ENCODE results near the gene KMO. TPM values are rescaled to one million over a fixed set of nuclear protein-coding genes. Genes with fewer than 3 reads are reported as not detected.

Gene KMO
- total and polyA plus RNA-seq, 2 of the 13 experiments (the other 11 are each of a cell fraction or from before 2014, with no cell fraction given) = 0.01 TPM; not detected in 1

GRCh38 chr1:241531195-241532161, 700 bp upstream of the KMO start (continued):
- TF ChIP-seq HMGXB4 (CRISPR knock-in tag; IDR thresholded peaks at IDR 0.05; ENCODE audit: borderline replicate concordance in 1 of 2, low read depth in 1 of 2) (peak; percentile 68 to 79; a peak in 3 of 4 replicates), ZNF503 (CRISPR knock-in tag; IDR thresholded peaks at IDR 0.05) (no peak), CBFB (CRISPR knock-in tag; IDR thresholded peaks at IDR 0.05) (no peak), PCBP2 (optimal IDR thresholded peaks at IDR 0.05; ENCODE audit: low read depth, low read length, poor library complexity, severe bottlenecking) (no peak), ZNF430 (CRISPR knock-in tag; IDR thresholded peaks at IDR 0.05) (no peak), FOXK1 (CRISPR knock-in tag; IDR thresholded peaks at IDR 0.05; ENCODE audit: borderline replicate concordance, low read depth) (no peak), GATAD1 (CRISPR knock-in tag; IDR thresholded peaks at IDR 0.05) (0 out of 2 replicates have a peak, but pooled peaks have one; percentile 13), ZNF709 (CRISPR knock-in tag; IDR thresholded peaks at IDR 0.05) (no peak), SOX13 (IDR thresholded peaks at IDR 0.05) (no peak), SOX13 (CRISPR knock-in tag; conservative IDR thresholded peaks at IDR 0.05 in 1 of 2, IDR thresholded peaks at IDR 0.05 in 1 of 2) (peak in 1 of 2 experiments; percentile 37; a peak in 2 of 4 replicates), ZNF609 (CRISPR knock-in tag; IDR thresholded peaks at IDR 0.05; ENCODE audit: borderline replicate concordance) (no peak), SALL1 (CRISPR knock-in tag; IDR thresholded peaks at IDR 0.05) (peak; percentile 25; the same call in 1 of the 2 replicates), STAG1 (CRISPR knock-in tag; IDR thresholded peaks at IDR 0.05) (peak; percentile 62), PPARG (CRISPR knock-in tag; conservative IDR thresholded peaks at IDR 0.05) (peak; percentile 64), RXRB (CRISPR knock-in tag; IDR thresholded peaks at IDR 0.05; ENCODE audit: borderline replicate concordance) (peak; percentile 42; the same call in 1 of the 2 replicates), ZNF484 (CRISPR knock-in tag; IDR thresholded peaks at IDR 0.05; ENCODE audit: borderline replicate concordance, low read depth) (no peak), SAP130 (CRISPR knock-in tag; IDR thresholded peaks at IDR 0.05; ENCODE audit: low read depth) (peak; percentile 34; the same call in 1 of the 2 replicates), ZNF550 (CRISPR knock-in tag; IDR thresholded peaks at IDR 0.05; ENCODE audit: borderline replicate concordance) (no peak), RFX1 (IDR thresholded peaks at IDR 0.05) (no peak), LBX2 (CRISPR knock-in tag; IDR thresholded peaks at IDR 0.05; ENCODE audit: borderline replicate concordance) (no peak)

Measured in HepG2 (cell line).